ENCODE measurements around the gene MRM2.
A peak's percentile ranks its signal among the peaks of the same experiment; 100 is the strongest.

Gene MRM2

DNA sequence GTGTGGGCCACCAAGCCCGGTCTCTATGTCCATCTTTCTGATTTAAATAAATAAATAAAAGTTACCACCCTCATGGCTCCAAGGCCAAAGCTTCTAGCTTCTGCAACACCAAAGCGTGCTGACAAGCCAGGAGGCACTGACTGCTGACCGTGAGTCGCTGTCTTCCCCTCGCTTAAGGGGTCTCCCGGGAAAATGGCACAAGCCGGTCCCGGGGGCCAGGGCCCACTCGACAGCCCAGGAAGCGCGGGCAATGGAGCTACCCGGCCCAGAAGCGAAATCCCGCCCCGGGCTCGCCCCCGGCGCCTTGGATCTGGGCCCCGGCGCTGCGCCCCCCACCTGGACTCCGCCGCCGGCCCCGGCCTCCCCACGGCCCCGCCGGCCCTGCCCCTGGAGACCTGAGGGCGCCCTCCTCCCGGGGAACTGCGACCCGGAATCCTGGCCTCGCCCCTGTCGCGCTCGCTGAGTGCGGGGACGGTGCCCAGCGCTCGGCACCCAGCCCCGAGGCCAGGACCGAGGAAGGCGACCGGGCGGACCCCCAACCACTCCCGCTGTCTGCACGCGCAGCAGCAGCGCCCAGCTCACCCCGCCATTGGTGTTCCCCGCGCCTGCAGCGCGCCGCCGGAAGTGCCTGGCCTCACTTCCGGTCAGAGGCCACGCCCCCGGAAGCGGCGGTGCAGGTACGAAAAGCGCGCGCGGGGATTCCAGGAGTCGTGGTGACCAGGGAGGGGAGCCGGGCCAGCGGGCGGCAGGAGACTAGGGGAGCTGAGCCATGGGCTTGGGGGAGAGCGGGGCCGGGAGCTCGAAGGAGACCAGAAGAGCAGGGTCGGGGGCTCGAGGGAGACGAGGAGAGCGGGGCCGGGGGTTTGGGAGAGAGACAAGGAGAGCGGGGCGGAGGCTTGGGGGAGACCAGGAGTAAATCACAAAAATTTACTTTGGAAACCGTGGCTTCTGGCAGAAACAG, at the start of gene MRM2, which contains the start of gene NUDT1:
Gene MRM2, minus strand, starts transcription at position 626 of the 961 bp plus-strand sequence. Its CDS starts 36 bp downstream, at position 590.
Gene NUDT1, plus strand, starts transcription at position 647 of the 961 bp plus-strand sequence. CDS start 2,349 bp downstream, outside the sequence.
- DNase-seq, result peak; percentile 86 to 88
- TF ChIP-seq POLR2A (IDR thresholded peaks at IDR 0.05; ENCODE audit: low read length) (peak; percentile 62), GATA1 (IDR thresholded peaks at IDR 0.05; ENCODE audit: low read depth, low read length) (no peak)

DNA sequence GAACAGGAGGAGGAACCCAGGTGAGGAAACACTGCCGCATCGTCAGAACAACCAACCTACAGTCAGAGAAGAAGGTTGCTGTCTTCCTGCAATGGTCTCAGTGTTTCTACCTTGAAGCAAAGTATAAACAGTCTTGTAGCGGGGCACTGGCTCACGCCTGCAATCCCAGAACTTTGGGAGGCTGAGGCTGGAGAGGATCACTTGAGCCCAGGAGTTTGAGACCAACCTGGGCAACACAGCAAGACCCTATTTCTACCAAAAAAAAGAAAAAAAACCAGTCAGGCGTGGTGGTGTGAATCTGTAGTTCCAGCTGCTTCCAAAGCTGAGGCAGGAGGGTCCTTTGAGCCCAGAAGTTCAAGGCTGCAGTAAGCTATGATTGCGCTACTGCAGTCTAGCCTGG, 48.9 kb upstream of the MRM2 start:
- TF ChIP-seq POLR2A (IDR thresholded peaks at IDR 0.05; ENCODE audit: low read length) (no peak), GATA1 (IDR thresholded peaks at IDR 0.05; ENCODE audit: low read depth, low read length) (no peak)
- no peak for DNase-seq

DNA sequence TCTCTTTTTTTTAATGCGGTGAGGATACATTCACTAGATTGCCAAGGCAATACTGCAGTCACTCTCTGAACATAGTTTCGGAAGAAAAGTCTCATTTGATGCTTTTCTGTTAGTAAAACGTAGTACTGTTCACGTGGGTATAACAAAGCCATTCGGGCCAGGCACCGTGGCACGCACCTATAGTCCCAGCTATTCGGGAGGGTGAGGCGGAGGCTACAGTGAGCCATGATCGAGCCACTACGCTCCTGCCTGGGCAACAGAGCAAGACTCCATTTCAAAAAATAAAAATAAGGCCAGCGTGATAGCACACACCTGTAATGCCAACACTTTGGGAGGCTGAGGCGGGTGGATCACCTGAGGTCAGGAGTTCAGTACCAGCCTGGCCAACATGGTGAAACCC, 47.6 kb upstream of the MRM2 start:
- no peak for DNase-seq
- TF ChIP-seq GATA1 (IDR thresholded peaks at IDR 0.05; ENCODE audit: low read depth, low read length) (no peak), POLR2A (IDR thresholded peaks at IDR 0.05; ENCODE audit: low read length) (no peak)

DNA sequence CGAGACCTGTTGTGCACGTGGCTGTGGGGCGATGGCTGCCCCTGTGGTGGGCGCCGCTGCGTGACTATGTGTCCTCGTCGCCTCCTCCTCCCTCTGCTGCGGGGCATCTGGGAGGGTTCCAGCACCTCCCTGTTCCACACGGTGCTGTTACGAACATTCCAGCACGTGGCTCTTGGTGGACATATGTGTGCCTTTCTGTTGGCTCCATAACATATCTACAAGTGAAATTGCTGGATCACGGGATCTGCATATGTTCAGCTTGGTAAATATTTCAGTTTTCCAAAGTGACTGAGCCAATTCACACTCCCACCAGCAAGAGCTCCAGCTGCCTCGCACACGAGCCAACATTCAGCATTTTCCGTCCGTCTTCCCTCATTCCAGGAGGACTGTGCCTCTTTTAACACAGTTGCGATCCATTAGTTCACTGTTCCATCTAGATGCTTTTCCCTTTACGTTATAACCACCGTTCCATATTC, 47.1 kb upstream of the MRM2 start:
- no peak for TF ChIP-seq POLR2A (IDR thresholded peaks at IDR 0.05; ENCODE audit: low read length)
- no peak for TF ChIP-seq GATA1 (IDR thresholded peaks at IDR 0.05; ENCODE audit: low read depth, low read length)
- no peak for DNase-seq

DNA sequence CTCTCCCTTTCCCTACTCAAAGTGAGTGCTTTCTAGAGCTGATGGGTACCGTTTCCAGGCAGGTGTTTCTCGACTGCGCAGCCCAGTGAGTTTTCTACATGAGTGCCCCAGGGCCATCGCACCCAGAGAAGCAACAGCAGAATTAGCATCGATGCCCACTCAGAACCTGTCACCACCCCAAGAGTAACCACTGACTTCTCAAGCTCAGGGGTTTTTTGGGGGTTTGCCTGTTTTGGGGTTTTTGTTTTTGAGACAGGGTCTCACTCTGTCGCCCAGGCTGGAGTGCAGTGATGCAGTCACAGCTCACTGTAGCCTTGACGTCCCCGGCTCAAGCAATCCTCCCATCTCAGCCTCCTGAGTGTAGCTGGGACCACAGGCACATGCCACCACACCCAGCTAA, 46.5 kb upstream of the MRM2 start:
- no peak for TF ChIP-seq POLR2A (IDR thresholded peaks at IDR 0.05; ENCODE audit: low read length)
- TF ChIP-seq GATA1 (IDR thresholded peaks at IDR 0.05; ENCODE audit: low read depth, low read length), result no peak
- DNase-seq, result no peak

DNA sequence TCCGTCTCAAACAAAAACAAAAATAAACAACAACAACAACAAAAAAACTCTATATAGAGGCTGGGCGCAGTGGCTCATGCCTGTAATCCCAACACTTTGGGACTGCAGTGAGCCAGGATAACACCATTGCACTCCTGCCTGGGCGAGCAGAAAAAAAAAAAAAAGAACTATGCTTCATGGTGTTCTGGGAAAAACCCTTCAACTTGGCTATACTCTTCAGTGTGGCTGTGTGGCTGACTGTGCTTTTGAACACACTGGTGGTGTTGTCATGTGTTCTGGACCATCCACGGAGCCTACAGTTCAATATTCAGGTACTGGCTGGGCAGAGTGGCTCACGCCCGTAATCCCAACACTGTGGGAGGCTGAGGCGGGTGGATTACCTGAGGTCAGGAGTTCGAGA, 45.7 kb upstream of the MRM2 start:
- TF ChIP-seq POLR2A (IDR thresholded peaks at IDR 0.05; ENCODE audit: low read length) (no peak), GATA1 (IDR thresholded peaks at IDR 0.05; ENCODE audit: low read depth, low read length) (no peak)
- DNase-seq, result no peak

DNA sequence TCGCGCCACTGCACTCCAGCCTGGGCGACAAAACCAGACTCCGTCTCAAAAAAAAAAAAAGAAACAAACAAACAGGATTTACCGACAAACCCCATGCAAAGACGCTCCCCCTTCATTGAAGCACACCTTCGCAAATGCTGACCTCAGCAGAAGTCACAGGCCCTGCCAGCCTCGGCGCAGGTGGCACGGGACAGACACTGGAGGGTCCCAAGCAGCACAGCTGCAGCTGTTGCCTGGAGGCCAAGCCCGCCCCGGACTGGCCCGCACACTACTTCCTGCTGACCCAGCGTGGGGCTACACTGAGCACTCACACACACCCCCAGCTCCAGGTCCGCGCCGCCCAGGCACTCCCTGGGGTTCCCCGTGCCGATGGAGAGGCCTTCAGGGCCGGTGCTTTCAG, 41.1 kb upstream of the MRM2 start:
- no peak for TF ChIP-seq GATA1 (IDR thresholded peaks at IDR 0.05; ENCODE audit: low read depth, low read length)
- TF ChIP-seq POLR2A (IDR thresholded peaks at IDR 0.05; ENCODE audit: low read length), result no peak
- DNase-seq, result no peak

DNA sequence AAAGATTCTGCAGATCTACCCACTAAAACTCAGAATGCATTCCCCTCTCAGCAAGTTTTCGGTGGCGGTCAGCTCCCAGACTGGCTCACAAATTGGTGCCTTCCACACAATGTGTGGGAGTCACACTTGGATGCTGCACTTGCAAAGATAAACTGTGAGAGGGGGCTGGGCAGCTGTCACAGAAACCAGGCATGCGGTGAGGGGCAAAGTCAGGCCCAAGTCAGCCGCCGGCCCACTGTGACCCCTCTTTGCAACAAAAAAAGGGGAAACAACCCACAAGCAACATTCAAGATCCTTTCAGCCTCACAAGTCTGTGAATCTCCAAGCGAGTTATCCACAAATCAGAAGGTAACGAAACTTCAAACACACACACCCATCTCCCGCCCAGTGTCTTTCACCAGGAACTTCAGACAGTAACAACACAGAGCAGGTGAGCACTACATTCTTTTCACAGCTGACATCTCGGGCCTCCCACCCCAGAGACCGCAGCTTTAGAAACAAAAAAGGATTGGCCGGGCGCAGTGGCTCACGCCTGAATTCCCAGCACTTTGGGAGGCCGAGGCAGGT, 40.3 kb upstream of the MRM2 start:
- no peak for TF ChIP-seq GATA1 (IDR thresholded peaks at IDR 0.05; ENCODE audit: low read depth, low read length)
- no peak for TF ChIP-seq POLR2A (IDR thresholded peaks at IDR 0.05; ENCODE audit: low read length)
- DNase-seq, result no peak

DNA sequence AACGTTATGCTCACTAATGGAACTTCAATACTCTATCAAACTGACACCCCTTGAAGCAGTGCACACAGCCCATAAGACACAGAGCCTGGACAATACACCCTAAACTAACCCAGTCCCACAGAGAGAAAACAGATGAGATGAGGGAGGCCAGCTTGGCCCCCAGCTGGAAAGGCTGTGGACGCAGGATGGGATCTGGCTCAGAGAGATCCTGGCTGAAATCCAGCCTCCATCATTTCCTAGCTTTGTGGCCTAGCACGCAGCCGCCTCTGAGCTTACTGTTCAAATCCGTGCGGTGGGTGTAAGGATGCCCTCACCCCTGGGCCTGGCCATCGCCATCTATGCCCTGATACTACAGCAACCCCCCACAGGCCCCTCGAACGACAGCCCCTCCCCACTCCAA, 39.5 kb upstream of the MRM2 start:
- TF ChIP-seq POLR2A (IDR thresholded peaks at IDR 0.05; ENCODE audit: low read length), result no peak
- DNase-seq, result no peak

DNA sequence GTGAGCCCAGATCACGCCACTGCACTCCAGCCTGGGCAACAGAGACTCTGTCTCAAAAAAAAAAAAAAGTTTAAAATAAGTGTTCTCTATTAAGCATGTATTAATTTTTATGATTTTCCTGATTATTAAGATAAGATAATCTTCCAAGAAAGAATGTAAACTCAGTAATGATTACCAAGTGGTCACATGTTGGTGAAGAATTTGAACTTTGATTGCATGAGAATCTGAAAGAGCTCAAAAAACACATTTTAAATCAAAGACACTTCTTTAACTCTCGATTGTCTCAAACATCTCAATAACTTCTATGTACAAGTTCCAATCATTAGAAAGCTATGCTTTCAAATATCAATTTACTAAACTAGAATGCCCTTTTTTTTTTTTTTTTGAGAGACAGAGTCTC, 38.4 kb upstream of the MRM2 start:
- DNase-seq, result no peak
- TF ChIP-seq GATA1 (IDR thresholded peaks at IDR 0.05; ENCODE audit: low read depth, low read length) (no peak), POLR2A (IDR thresholded peaks at IDR 0.05; ENCODE audit: low read length) (no peak)

DNA sequence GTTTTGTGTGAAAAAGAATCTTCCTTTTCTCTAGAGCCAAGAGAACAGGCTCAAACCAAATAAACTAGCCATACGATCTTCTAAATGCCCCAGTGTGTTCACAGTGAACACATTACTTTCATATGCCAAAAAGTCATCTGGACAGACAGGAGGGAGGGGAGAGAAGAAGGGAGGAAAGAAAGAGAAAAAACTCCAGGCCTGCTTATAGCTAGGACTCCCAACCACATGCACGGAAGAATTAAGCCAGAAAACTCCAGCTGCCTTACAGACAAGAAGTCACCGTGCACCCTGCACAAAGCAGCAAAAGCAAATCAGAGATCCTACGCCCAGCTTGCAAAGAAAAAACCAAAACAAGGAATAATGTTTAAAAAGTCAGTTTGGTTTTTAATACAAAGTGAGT, 37.9 kb upstream of the MRM2 start:
- no peak for DNase-seq
- no peak for TF ChIP-seq POLR2A (IDR thresholded peaks at IDR 0.05; ENCODE audit: low read length)
- no peak for TF ChIP-seq GATA1 (IDR thresholded peaks at IDR 0.05; ENCODE audit: low read depth, low read length)

DNA sequence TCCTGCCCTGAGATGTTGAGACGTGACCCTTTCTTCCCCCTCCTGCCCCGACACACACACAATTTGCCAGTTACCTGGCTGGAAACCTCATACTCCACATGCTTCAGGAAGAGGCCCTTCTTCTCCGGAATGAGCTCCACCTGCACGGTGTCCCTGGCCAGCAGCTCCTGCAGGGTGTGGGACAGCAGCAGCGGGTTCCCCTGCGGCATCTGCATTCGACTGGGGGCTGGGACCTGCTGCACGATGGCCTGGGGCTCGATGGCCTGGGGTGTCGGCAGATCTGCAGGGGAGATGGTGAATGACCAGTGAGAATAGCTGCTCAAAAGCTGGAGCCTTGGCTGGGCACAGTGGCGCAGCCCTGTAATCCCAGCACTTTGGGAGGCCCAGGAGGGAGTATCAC, 36.0 kb upstream of the MRM2 start:
- no peak for TF ChIP-seq POLR2A (IDR thresholded peaks at IDR 0.05; ENCODE audit: low read length)
- no peak for TF ChIP-seq GATA1 (IDR thresholded peaks at IDR 0.05; ENCODE audit: low read depth, low read length)
- DNase-seq, result no peak

DNA sequence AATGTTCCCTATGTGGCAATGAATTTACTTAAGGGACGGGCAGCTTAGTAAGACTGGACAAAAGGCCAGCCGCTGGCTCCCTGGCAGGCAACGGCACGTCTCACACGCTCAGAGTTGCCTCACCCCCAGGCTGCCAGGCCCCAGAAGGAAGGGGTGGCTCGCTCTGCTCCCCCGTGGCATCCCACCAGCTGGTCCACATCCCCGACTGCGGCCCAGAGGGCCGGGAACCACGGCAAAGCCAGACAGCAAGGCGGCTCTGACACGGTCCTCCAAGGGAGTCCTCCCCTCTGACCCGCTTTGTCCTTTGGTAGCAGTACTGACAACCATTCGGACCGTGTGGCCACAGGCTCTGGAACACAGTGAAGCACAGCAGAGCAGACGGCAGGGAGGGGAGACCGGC, 34.1 kb upstream of the MRM2 start:
- DNase-seq, result no peak
- TF ChIP-seq GATA1 (IDR thresholded peaks at IDR 0.05; ENCODE audit: low read depth, low read length) (no peak), POLR2A (IDR thresholded peaks at IDR 0.05; ENCODE audit: low read length) (no peak)

DNA sequence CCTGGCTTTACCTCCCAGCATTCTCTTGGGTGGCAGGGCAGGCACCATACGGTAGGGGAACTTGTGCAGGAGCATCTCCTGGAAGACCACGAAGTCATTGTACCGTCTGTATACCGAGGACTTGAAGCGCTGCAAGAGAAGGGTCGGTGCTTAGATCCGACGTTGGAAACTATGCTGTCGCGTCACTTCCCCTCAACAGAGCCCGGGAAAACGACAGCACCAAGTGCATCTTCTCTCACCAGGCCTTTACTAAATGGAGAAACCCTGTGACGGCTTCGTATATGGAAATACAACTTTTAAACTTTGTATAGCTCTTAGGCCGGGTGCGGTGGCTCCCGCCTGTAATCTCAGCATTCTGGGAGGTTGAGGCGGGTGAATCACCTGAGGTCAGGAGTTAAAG, 33.1 kb upstream of the MRM2 start:
- TF ChIP-seq GATA1 (IDR thresholded peaks at IDR 0.05; ENCODE audit: low read depth, low read length), result no peak
- TF ChIP-seq POLR2A (IDR thresholded peaks at IDR 0.05; ENCODE audit: low read length), result no peak
- DNase-seq, result no peak

DNA sequence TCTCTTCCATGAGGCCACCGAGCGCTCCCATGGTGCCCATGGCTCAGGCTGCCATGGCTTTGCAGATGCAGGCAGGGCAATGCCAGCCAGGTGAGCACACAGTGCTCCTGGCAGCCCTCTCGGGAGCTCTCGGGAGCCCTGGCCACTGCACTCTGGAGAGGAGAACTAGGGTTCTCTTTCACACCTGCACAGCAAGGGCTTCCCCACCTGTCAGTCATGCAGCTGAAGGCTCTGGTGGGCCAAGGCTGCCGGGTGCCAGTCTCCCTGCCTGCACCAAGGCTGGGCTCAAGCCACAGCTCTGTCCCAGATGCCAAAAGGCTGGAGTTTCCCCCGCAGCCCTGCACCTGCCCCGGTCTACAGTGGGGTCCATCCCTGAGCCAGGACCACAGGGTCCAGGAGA, 32.7 kb upstream of the MRM2 start:
- TF ChIP-seq POLR2A (IDR thresholded peaks at IDR 0.05; ENCODE audit: low read length) (no peak), GATA1 (IDR thresholded peaks at IDR 0.05; ENCODE audit: low read depth, low read length) (no peak)
- no peak for DNase-seq
